22Rv1 (cell line): ENCODE data around the gene MAGI1.

Experiments
- ZFX ChIP-seq: fragments of 450-650 bp; IDR thresholded peaks from 2 replicates; pipeline ENCODE4 v1.6.1; 2017; ENCODE audit warnings: antibody characterized with exemption, borderline replicate concordance
- TF ChIP-seq, protein P1 (sequence below): fragments of 450-650 bp; IDR thresholded peaks from 2 replicates; pipeline ENCODE4 v1.5.1; 2017; ENCODE audit warnings: mild to moderate bottlenecking

DNA sequence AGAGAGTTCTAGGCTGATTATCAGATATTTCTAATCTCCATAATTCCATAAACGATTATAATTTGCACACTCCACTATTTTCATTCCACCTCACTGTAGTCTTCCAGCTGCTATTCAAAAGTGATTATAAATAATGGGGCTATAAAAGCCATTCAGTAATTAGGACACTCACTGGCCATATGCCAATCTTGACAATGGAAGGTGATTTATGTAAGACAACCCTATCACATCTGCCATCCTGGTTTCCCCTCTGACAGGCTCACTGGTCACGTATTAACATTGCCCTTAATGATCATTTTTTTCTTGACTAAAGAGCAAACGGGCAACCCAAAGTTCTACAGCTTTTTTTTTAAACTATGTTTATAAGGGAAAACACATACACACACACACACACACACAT is 402.4 kb downstream of the MAGI1 start:
- no peak for TF ChIP-seq ZFX
- TF ChIP-seq, protein P1, sequence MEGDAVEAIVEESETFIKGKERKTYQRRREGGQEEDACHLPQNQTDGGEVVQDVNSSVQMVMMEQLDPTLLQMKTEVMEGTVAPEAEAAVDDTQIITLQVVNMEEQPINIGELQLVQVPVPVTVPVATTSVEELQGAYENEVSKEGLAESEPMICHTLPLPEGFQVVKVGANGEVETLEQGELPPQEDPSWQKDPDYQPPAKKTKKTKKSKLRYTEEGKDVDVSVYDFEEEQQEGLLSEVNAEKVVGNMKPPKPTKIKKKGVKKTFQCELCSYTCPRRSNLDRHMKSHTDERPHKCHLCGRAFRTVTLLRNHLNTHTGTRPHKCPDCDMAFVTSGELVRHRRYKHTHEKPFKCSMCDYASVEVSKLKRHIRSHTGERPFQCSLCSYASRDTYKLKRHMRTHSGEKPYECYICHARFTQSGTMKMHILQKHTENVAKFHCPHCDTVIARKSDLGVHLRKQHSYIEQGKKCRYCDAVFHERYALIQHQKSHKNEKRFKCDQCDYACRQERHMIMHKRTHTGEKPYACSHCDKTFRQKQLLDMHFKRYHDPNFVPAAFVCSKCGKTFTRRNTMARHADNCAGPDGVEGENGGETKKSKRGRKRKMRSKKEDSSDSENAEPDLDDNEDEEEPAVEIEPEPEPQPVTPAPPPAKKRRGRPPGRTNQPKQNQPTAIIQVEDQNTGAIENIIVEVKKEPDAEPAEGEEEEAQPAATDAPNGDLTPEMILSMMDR = no peak
